Measurements from ENCODE around the gene TMEM40. TPM values are rescaled to one million over a fixed set of nuclear protein-coding genes. Genes with fewer than 3 reads are reported as not detected.

TMEM40 gene
- total and polyA plus RNA-seq, 2 of the 13 experiments (the other 11 are each of a cell fraction or from before 2014, with no cell fraction given): 0.16 TPM; not detected in 1

DNA sequence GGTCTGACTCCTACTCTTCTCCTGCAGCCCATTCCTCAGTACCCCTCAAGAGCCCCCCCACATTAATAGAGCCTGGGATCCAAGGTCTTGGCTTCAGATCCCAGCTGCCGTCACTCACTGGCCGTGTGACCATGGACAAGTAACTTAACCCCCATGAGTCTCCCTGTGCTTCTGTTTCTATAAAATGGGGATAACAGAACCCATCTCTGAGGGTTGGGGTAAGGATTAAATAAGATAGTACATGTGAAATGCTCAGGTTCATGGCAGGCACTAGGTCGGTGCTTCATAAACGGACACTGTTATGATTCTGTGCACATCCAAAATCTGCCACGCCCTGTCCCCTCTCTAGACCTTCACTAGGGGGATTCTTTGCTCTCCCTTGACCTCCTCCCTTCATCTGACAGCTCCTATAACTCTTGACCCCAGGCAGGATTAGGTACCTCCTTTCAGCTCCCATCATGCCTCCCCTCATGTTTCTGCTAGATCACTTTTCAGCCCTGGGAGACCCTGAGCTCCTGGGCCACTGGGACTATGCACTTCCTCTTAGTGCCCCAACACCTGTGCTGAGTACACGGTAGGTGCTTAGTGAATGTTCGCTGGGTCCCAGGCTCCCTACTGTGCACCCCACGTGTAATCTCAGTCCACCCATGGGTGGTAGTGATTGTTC, 39.0 kb upstream of the TMEM40 start (continued):
- TF ChIP-seq, protein P1, sequence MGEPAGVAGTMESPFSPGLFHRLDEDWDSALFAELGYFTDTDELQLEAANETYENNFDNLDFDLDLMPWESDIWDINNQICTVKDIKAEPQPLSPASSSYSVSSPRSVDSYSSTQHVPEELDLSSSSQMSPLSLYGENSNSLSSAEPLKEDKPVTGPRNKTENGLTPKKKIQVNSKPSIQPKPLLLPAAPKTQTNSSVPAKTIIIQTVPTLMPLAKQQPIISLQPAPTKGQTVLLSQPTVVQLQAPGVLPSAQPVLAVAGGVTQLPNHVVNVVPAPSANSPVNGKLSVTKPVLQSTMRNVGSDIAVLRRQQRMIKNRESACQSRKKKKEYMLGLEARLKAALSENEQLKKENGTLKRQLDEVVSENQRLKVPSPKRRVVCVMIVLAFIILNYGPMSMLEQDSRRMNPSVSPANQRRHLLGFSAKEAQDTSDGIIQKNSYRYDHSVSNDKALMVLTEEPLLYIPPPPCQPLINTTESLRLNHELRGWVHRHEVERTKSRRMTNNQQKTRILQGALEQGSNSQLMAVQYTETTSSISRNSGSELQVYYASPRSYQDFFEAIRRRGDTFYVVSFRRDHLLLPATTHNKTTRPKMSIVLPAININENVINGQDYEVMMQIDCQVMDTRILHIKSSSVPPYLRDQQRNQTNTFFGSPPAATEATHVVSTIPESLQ (CRISPR knock-in tag; conservative IDR thresholded peaks at IDR 0.05): no peak
- TF ChIP-seq ISX (CRISPR knock-in tag; conservative IDR thresholded peaks at IDR 0.05) (no peak), TOPORS (CRISPR knock-in tag; IDR thresholded peaks at IDR 0.05) (no peak), KLF16 (CRISPR knock-in tag; IDR thresholded peaks at IDR 0.05) (no peak), ZNF180 (CRISPR knock-in tag; IDR thresholded peaks at IDR 0.05; ENCODE audit: borderline replicate concordance, low read depth) (no peak), RBM39 (IDR thresholded peaks at IDR 0.05; ENCODE audit: low read depth, low read length, poor library complexity, severe bottlenecking) (no peak), IRX3 (CRISPR knock-in tag; IDR thresholded peaks at IDR 0.05; ENCODE audit: borderline replicate concordance, low read depth) (no peak)

DNA sequence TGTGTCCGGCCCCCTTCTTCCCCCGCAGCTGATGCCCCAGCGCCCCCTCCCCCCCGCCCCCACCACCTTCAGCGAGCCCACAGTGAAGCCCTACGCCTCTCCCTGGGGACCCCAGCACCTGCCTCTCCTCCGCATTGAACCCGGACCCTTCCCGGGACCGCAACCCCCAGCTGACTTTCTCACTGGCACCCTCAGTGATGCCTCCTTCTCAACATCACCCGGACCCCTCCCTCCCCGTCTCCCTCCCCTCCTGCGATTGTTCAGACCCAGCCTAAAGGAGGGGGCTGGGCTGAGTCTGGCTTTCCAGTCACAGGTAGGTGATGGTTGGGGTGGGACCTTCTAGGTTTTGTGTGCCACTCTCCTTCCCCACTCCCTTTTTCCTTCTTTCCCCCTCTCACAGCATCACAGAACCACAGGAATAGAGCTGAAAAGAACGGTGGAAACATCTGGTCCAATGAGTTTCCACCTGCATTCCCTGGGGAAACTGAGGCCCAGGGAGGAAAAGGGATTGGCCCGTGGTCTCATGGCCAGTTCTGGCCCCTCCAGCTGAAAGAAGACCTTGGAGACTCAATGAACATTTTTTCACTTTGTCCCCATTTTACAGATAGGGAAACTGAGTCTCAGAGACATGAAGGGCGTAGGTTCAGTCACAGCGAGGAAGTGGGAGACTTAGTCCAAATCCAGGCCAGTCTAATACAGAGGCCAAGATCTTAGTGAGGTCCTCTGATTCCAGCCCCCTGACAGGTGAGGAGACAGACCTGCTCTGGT, 38.2 kb upstream of the TMEM40 start:
- in situ Hi-C loops (cut with HindIII; ENCODE audit: extremely low pct_ligation_motif_present, low pct_unique_long_range_greater_than_20kb): no loop called here
- no peaks in the 10 kb centered on the region for H3K4me1 ChIP-seq (ENCODE audit: insufficient read depth, low read length)
- intact Hi-C loops (cut with micrococcal nuclease; ENCODE audit: unreplicated experiment): no loop called here
- no peak overlapping the region for H2AFZ ChIP-seq (ENCODE audit: low read length)
- H3K9me3 ChIP-seq (ENCODE audit: low read length): no peaks in the 10 kb centered on the region
- no peak overlapping the region for H3K9ac ChIP-seq (ENCODE audit: insufficient read depth, low read depth, low read length)
- ChIA-PET CTCF (ENCODE audit: low intra/inter-chr PET ratio, low total read pairs) (no interaction called here), POLR2A (no interaction called here)
- H3K4me3 ChIP-seq (replicated peaks in 1 of 3; ENCODE audit: insufficient read depth in 1 of 3, low read depth in 2 of 3, low read length in 3 of 3): no peak overlapping the region
- H3K27ac ChIP-seq (ENCODE audit: extremely low read length, insufficient read depth, low read length): no peak overlapping the region
- WGBS (ENCODE audit: low lambda C conversion rate): 53% methylated on average over 17 of the region's 17 CpGs
- DNase-seq (ENCODE audit: low spot score) (no peak), FAIRE-seq (no peak), ATAC-seq (no peak)
- peaks cover 0 to 28% of the 10 kb centered on the region in 2 experiments; a peak in 2 of 5 replicates for H3K27me3 ChIP-seq (ENCODE audit: control insufficient read depth in 1 of 2, insufficient read depth in 2 of 2, low read length in 2 of 2)
- no peaks in the 10 kb centered on the region for H3K79me2 ChIP-seq (ENCODE audit: insufficient read depth, low read length)
- no TSS peak for BruUV-seq (replicated peaks)
- no peak overlapping the region for H3K4me2 ChIP-seq (ENCODE audit: low read depth, low read length)
- no peaks in the 10 kb centered on the region for H4K20me1 ChIP-seq (ENCODE audit: insufficient read depth, low read length)
- no peaks in the 10 kb centered on the region for H3K36me3 ChIP-seq (replicated peaks in 1 of 2; ENCODE audit: control insufficient read depth in 1 of 2, insufficient read depth in 2 of 2, low read length in 2 of 2)
- TF ChIP-seq BATF2 (CRISPR knock-in tag; IDR thresholded peaks at IDR 0.05) (no peak), NCOA1 (CRISPR knock-in tag; IDR thresholded peaks at IDR 0.05) (no peak), MAFG (CRISPR knock-in tag; IDR thresholded peaks at IDR 0.05) (no peak), ZKSCAN1 (IDR thresholded peaks at IDR 0.05; ENCODE audit: low read length) (no peak), ZBTB3 (CRISPR knock-in tag; IDR thresholded peaks at IDR 0.05; ENCODE audit: borderline replicate concordance, low read depth) (no peak), HMGXB3 (CRISPR knock-in tag; IDR thresholded peaks at IDR 0.05; ENCODE audit: borderline replicate concordance) (no peak)
- TF ChIP-seq, protein P2, sequence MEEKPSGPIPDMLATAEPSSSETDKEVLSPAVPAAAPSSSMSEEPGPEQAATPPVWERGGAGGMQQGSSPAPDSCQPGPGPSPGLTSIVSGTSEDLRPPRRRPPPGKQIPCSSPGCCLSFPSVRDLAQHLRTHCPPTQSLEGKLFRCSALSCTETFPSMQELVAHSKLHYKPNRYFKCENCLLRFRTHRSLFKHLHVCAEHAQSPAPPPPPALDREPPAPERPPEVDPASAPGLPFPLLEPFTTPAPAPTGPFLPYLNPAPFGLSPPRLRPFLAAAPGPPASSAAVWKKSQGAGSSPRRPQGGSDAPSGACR (CRISPR knock-in tag; IDR thresholded peaks at IDR 0.05): no peak
